ENCODE results near the gene ABHD6. TPM values are rescaled to one million over a fixed set of nuclear protein-coding genes. Genes with fewer than 3 reads are reported as not detected.

ABHD6 gene
- total RNA-seq, 2 experiments from 2014 or later = 3.3 to 3.7 TPM

- intact Hi-C loops (cut with micrococcal nuclease) = no loop called here
- H3K36me3 Mint-ChIP-seq (ENCODE audit: low read depth) = peaks cover 3% of the 10 kb centered on the region
- no peak overlapping the region for H3K27ac Mint-ChIP-seq
- DNase-seq (no peak), ATAC-seq (no peak)
- H3K27me3 Mint-ChIP-seq = peaks cover 4% of the 10 kb centered on the region
- H3K4me1 Mint-ChIP-seq (ENCODE audit: low read depth) = peaks cover 16% of the 10 kb centered on the region
- H3K9me3 Mint-ChIP-seq = peaks cover 3% of the 10 kb centered on the region
- ChIA-PET CTCF (interaction anchor here (1.0 to 6.3 kb wide), 4 partner anchors 14 to 103 kb away, joined by 3 to 30 read pairs (median 12); partner anchors contain the start of genes HTD2 and RPP14), POLR2A (interaction anchor here (0.6 kb wide), 1 partner anchor 143 kb away, joined by 4 read pairs; no protein-coding TSS in a partner anchor)
- TF ChIP-seq CTCF (IDR thresholded peaks at IDR 0.05) = no peak
- H3K4me3 Mint-ChIP-seq = no peak overlapping the region
Measured at GRCh38 chr3:58202917-58203360, 34.7 kb upstream of the ABHD6 start.

- intact Hi-C loops (cut with micrococcal nuclease) = no loop called here
- peaks cover 3% of the 10 kb centered on the region for H3K36me3 Mint-ChIP-seq (ENCODE audit: low read depth)
- ChIA-PET POLR2A (no interaction called here), CTCF (interaction anchor here (1.0 to 6.3 kb wide), 4 partner anchors 9 to 36 kb away, joined by 3 to 30 read pairs (median 12); no protein-coding TSS in a partner anchor)
- peaks cover 3% of the 10 kb centered on the region for H3K9me3 Mint-ChIP-seq
- no peak for TF ChIP-seq CTCF (IDR thresholded peaks at IDR 0.05)
- no peak overlapping the region for H3K27ac Mint-ChIP-seq
- DNase-seq (no peak), ATAC-seq (no peak)
- H3K27me3 Mint-ChIP-seq = peaks cover 4% of the 10 kb centered on the region
- H3K4me1 Mint-ChIP-seq (ENCODE audit: low read depth) = peaks cover 16% of the 10 kb centered on the region
- H3K4me3 Mint-ChIP-seq = no peak overlapping the region
Measured at GRCh38 chr3:58203541-58203940, 34.1 kb upstream of the ABHD6 start.

GRCh38 chr3:58204720-58205119 lies 32.9 kb upstream of the ABHD6 start:
- no peak for DNase-seq
- peaks cover 16% of the 10 kb centered on the region for H3K4me1 Mint-ChIP-seq (ENCODE audit: low read depth)
- TF ChIP-seq CTCF (IDR thresholded peaks at IDR 0.05) = no peak
- H3K27ac Mint-ChIP-seq = no peak overlapping the region
- ATAC-seq = no peak
- peaks cover 3% of the 10 kb centered on the region for H3K9me3 Mint-ChIP-seq
- intact Hi-C loops (cut with micrococcal nuclease) = no loop called here
- H3K27me3 Mint-ChIP-seq = peaks cover 8% of the 10 kb centered on the region
- no peak overlapping the region for H3K4me3 Mint-ChIP-seq
- CTCF ChIA-PET = interaction anchor here (0.8 to 1.5 kb wide), 5 partner anchors 9 to 95 kb away, joined by 3 to 8 read pairs (median 4); no protein-coding TSS in a partner anchor
- POLR2A ChIA-PET = interaction anchor here (1.3 kb wide), 1 partner anchor 10 kb away, joined by 4 read pairs; no protein-coding TSS in a partner anchor
- peaks cover 3% of the 10 kb centered on the region for H3K36me3 Mint-ChIP-seq (ENCODE audit: low read depth)

GRCh38 chr3:58205981-58206380 lies 31.6 kb upstream of the ABHD6 start:
- peaks cover 3% of the 10 kb centered on the region for H3K9me3 Mint-ChIP-seq
- ChIA-PET POLR2A (interaction anchor here (1.3 kb wide), 1 partner anchor 8 kb away, joined by 4 read pairs; no protein-coding TSS in a partner anchor), CTCF (interaction anchor here (0.7 to 1.5 kb wide), 5 partner anchors 8 to 115 kb away, joined by 3 to 8 read pairs (median 4); no protein-coding TSS in a partner anchor)
- peaks cover 14% of the 10 kb centered on the region for H3K4me1 Mint-ChIP-seq (ENCODE audit: low read depth)
- intact Hi-C loops (cut with micrococcal nuclease) = no loop called here
- H3K27me3 Mint-ChIP-seq = peaks cover 9% of the 10 kb centered on the region
- ATAC-seq = no peak
- H3K4me3 Mint-ChIP-seq = no peak overlapping the region
- no peak for TF ChIP-seq CTCF (IDR thresholded peaks at IDR 0.05)
- DNase-seq = no peak
- H3K27ac Mint-ChIP-seq = no peak overlapping the region
- H3K36me3 Mint-ChIP-seq (ENCODE audit: low read depth) = peaks cover 1% of the 10 kb centered on the region

- Mint-ChIP-seq H3K36me3 (ENCODE audit: low read depth) (peaks cover 1% of the 10 kb centered on the region), H3K27me3 (peaks cover 13% of the 10 kb centered on the region), H3K4me1 (ENCODE audit: low read depth) (peaks cover 14% of the 10 kb centered on the region), H3K4me3 (no peak overlapping the region), H3K9me3 (peaks cover 1% of the 10 kb centered on the region), H3K27ac (no peak overlapping the region)
- ATAC-seq (peak; percentile 95), DNase-seq (peak; percentile 64)
- CTCF ChIA-PET = interaction anchor here (0.8 to 1.2 kb wide), 3 partner anchors 8 to 10 kb away, joined by 3 read pairs; no protein-coding TSS in a partner anchor
- intact Hi-C loops (cut with micrococcal nuclease) = no loop called here
- no peak for TF ChIP-seq CTCF (IDR thresholded peaks at IDR 0.05)
- POLR2A ChIA-PET = no interaction called here
Measured at GRCh38 chr3:58206406-58207011, 31.1 kb upstream of the ABHD6 start.
